Liver (tissue), 9 donors: ENCODE results near the gene SRPK1. TPM values are rescaled to one million over a fixed set of nuclear protein-coding genes. Genes with fewer than 3 reads are reported as not detected.

Experiments used
- DNase-seq: peaks from one replicate; pipeline ENCODE4 v3.0.0-alpha.2; 2017; ENCODE audit warnings: low spot score
- H3K27ac ChIP-seq, 2 donors: one replicate each; pipeline ENCODE4 v1.7.0; 2013; ENCODE audit warnings: inconsistent platforms in 2 of 2, low read length in 2 of 2, control low read depth in 1 of 2, low read depth in 1 of 2, mild to moderate bottlenecking in 1 of 2
- H3K27me3 ChIP-seq, 4 donors: one replicate each; pipeline versions ENCODE4 v1.6.1 to v1.7.0; 2013; ENCODE audit warnings: low read length in 3 of 4, inconsistent platforms in 1 of 4, mild to moderate bottlenecking in 1 of 4, moderate library complexity in 1 of 4; ENCODE audit not compliant: control insufficient read depth in 4 of 4, insufficient read depth in 4 of 4
- H3K36me3 ChIP-seq, 4 donors: one replicate each; pipeline versions ENCODE4 v1.6.1 to v1.7.0; 2013; ENCODE audit warnings: low read length in 3 of 4, mild to moderate bottlenecking in 3 of 4, low read depth in 1 of 4, moderate library complexity in 1 of 4; ENCODE audit not compliant: control insufficient read depth in 4 of 4, insufficient read depth in 3 of 4
- H3K4me1 ChIP-seq, 4 donors: one replicate each; pipeline versions ENCODE4 v1.6.1 to v1.7.0; 2013; ENCODE audit warnings: low read length in 3 of 4, mild to moderate bottlenecking in 3 of 4, moderate library complexity in 1 of 4; ENCODE audit not compliant: control insufficient read depth in 4 of 4, insufficient read depth in 4 of 4
- H3K4me3 ChIP-seq, 3 donors: one replicate each; pipeline versions ENCODE4 v1.6.1 to v1.7.0; 2013; ENCODE audit warnings: low read length in 3 of 3, control low read depth in 1 of 3, low read depth in 1 of 3, mild to moderate bottlenecking in 1 of 3
- H3K9ac ChIP-seq, 2 donors: one replicate each; pipeline ENCODE4 v1.7.0; 2013; ENCODE audit warnings: low read length in 2 of 2, mild to moderate bottlenecking in 2 of 2, moderate library complexity in 2 of 2, control low read depth in 1 of 2, low read depth in 1 of 2
- H3K9me3 ChIP-seq, 4 donors: one replicate each; pipeline versions ENCODE4 v1.6.1 to v1.7.0; 2013; ENCODE audit warnings: low read length in 3 of 4; ENCODE audit not compliant: control insufficient read depth in 4 of 4
- EGR1 ChIP-seq, 2 donors: IDR thresholded peaks; 2 replicates each; pipeline ENCODE4 v1.6.1; 2016 to 2018; ENCODE audit warnings: antibody characterized with exemption in 2 of 2, low read depth in 2 of 2
- FOXA1 ChIP-seq: IDR thresholded peaks from 2 replicates; pipeline ENCODE4 v1.6.1; 2016; ENCODE audit warnings: antibody characterized with exemption
- FOXA2 ChIP-seq: IDR thresholded peaks from 2 replicates; pipeline ENCODE4 v1.6.1; 2016; ENCODE audit warnings: antibody characterized with exemption
- NR2F2 ChIP-seq: IDR thresholded peaks from 2 replicates; pipeline ENCODE4 v1.6.1; 2016; ENCODE audit warnings: antibody characterized with exemption
- RAD21 ChIP-seq, 2 donors: IDR thresholded peaks; 2 replicates each; pipeline ENCODE4 v1.6.1; 2016; ENCODE audit warnings: antibody characterized with exemption in 2 of 2, mild to moderate bottlenecking in 2 of 2
- REST ChIP-seq: IDR thresholded peaks from 2 replicates; pipeline ENCODE4 v1.6.1; 2016; ENCODE audit warnings: antibody characterized with exemption, mild to moderate bottlenecking
- RXRA ChIP-seq, 2 donors: IDR thresholded peaks; 2 replicates each; pipeline ENCODE4 v1.6.1; 2017 to 2018; ENCODE audit warnings: antibody characterized with exemption in 2 of 2, mild to moderate bottlenecking in 1 of 2
- SP1 ChIP-seq: IDR thresholded peaks from 2 replicates; pipeline ENCODE4 v1.6.1; 2018; ENCODE audit warnings: antibody characterized with exemption, mild to moderate bottlenecking
- WGBS: extraction: QIAGEN DNeasy Blood & Tissue Kit; methylation state at CpG from one replicate; pipeline ENCODE4 v1.1.7; 2013; 5-methylcytosine and 5-hydroxymethylcytosine counted together
- polyA plus RNA-seq, 2 donors: library from polyadenylated mRNA; stranded (reverse) in 1 of 2; unstranded in 1 of 2; fragments of 200-250 nt in 1 of 2; fragments of >200 nt in 1 of 2; fragmentation: Nextera tagmentation in 1 of 2; extraction: Ambion mirVana in 1 of 2; gene quantifications; one replicate each; pipeline versions ENCODE4 v1.2.1 to v1.2.3, GENCODE V29; 2013 to 2015
- total RNA-seq, 2 donors: library from RNA; depleted of rRNA; stranded (reverse); fragments of >200 nt; gene quantifications; one replicate each; pipeline ENCODE4 v1.2.3, GENCODE V29; 2014
- TF ChIP-seq, protein P1 (sequence below): fragments of 150-350 bp; IDR thresholded peaks from 2 replicates; pipeline ENCODE4 v1.5.1; 2017; ENCODE audit warnings: improper control_type of control experiment, low read depth, low read length; ENCODE audit not compliant: missing input control
- TF ChIP-seq, protein P2 (sequence below): IDR thresholded peaks from 2 replicates; pipeline ENCODE4 v1.6.1; 2016; ENCODE audit warnings: antibody characterized with exemption
- TF ChIP-seq, protein P3 (sequence below): IDR thresholded peaks from 2 replicates; pipeline ENCODE4 v1.6.1; 2016; ENCODE audit warnings: antibody characterized with exemption
- donor health status: healthy.
- donor health status: healthy.
- donor health status: healthy.
- donor health status: healthy.
- donor health status: healthy.

The SRPK1 gene
- total and polyA plus RNA-seq, 4 donors = 11.9 to 41.2 (median 32.9) TPM

DNA sequence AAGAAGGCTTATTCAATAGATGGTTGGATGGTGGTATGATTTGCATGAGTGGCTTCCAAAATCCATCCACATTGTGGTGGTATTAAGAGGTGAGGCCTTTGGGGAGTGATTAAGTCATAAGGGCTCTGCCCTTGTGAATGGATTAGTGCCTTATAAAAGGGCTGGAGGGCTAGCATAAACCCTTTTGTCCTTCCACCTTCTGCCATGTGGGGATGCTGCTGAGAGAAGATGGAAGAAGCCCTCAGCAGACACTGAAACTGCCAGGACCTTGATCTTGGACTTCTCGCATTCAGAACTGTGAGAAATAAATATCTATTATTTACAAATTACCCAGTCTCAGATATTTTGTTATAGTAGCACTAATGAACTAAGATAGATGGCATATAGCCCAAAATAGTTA, 27.8 kb upstream of the SRPK1 start:
- Histone ChIP-seq H3K4me1 (no peaks in the 10 kb centered on the region), H3K27me3 (no peaks in the 10 kb centered on the region), H3K4me3 (no peak overlapping the region), H3K27ac (no peak overlapping the region), H3K9me3 (no peaks in the 10 kb centered on the region), H3K36me3 (no peaks in the 10 kb centered on the region), H3K9ac (no peak overlapping the region)
- no peak for DNase-seq
- WGBS = 89% methylated on average over 1 of the region's 1 CpG
- TF ChIP-seq, protein P1, sequence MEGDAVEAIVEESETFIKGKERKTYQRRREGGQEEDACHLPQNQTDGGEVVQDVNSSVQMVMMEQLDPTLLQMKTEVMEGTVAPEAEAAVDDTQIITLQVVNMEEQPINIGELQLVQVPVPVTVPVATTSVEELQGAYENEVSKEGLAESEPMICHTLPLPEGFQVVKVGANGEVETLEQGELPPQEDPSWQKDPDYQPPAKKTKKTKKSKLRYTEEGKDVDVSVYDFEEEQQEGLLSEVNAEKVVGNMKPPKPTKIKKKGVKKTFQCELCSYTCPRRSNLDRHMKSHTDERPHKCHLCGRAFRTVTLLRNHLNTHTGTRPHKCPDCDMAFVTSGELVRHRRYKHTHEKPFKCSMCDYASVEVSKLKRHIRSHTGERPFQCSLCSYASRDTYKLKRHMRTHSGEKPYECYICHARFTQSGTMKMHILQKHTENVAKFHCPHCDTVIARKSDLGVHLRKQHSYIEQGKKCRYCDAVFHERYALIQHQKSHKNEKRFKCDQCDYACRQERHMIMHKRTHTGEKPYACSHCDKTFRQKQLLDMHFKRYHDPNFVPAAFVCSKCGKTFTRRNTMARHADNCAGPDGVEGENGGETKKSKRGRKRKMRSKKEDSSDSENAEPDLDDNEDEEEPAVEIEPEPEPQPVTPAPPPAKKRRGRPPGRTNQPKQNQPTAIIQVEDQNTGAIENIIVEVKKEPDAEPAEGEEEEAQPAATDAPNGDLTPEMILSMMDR = peak; percentile 9
- TF ChIP-seq RAD21 (IDR thresholded peaks at IDR 0.05) (peak; percentile 26 to 33), EGR1 (IDR thresholded peaks at IDR 0.05; ENCODE audit: low read depth in 2 of 2) (no peak), FOXA2 (no peak)

DNA sequence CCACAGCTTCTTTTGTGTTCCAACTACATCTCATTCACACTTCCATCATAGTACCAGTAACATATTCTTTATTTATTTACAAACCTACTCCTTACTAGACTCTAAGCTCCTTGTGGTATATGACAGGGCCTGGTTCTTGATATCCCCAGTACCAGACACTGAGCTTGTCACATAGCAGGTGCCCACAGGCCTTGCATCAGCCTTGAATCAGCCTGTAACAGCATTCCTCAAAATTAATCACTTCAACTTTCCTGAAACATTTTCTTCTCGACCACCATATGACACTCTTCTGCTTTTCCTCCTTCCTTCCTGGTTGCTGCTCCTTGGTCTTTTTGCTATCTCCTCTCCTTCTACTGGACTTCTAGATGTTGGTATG, 24.7 kb upstream of the SRPK1 start:
- Histone ChIP-seq H3K9me3 (no peaks in the 10 kb centered on the region), H3K9ac (no peak overlapping the region), H3K27me3 (no peaks in the 10 kb centered on the region), H3K27ac (no peak overlapping the region), H3K36me3 (no peaks in the 10 kb centered on the region), H3K4me3 (no peak overlapping the region), H3K4me1 (no peaks in the 10 kb centered on the region)
- no peak for DNase-seq
- WGBS = 67% methylated on average over 1 of the region's 1 CpG
- no peak for TF ChIP-seq REST
- TF ChIP-seq FOXA1 = no peak
- TF ChIP-seq SP1 = no peak
- no peak for TF ChIP-seq EGR1 (IDR thresholded peaks at IDR 0.05; ENCODE audit: low read depth in 2 of 2)
- TF ChIP-seq, protein P2, sequence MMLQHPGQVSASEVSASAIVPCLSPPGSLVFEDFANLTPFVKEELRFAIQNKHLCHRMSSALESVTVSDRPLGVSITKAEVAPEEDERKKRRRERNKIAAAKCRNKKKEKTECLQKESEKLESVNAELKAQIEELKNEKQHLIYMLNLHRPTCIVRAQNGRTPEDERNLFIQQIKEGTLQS = no peak
- no peak for TF ChIP-seq RXRA (IDR thresholded peaks at IDR 0.05)
- TF ChIP-seq, protein P1 = no peak
- TF ChIP-seq, protein P3, sequence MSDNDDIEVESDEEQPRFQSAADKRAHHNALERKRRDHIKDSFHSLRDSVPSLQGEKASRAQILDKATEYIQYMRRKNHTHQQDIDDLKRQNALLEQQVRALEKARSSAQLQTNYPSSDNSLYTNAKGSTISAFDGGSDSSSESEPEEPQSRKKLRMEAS = no peak
- no peak for TF ChIP-seq NR2F2
